ENCODE data around the gene SKOR1. TPM values are rescaled to one million over a fixed set of nuclear protein-coding genes. Genes with fewer than 3 reads are reported as not detected.

Gene SKOR1, protein sequence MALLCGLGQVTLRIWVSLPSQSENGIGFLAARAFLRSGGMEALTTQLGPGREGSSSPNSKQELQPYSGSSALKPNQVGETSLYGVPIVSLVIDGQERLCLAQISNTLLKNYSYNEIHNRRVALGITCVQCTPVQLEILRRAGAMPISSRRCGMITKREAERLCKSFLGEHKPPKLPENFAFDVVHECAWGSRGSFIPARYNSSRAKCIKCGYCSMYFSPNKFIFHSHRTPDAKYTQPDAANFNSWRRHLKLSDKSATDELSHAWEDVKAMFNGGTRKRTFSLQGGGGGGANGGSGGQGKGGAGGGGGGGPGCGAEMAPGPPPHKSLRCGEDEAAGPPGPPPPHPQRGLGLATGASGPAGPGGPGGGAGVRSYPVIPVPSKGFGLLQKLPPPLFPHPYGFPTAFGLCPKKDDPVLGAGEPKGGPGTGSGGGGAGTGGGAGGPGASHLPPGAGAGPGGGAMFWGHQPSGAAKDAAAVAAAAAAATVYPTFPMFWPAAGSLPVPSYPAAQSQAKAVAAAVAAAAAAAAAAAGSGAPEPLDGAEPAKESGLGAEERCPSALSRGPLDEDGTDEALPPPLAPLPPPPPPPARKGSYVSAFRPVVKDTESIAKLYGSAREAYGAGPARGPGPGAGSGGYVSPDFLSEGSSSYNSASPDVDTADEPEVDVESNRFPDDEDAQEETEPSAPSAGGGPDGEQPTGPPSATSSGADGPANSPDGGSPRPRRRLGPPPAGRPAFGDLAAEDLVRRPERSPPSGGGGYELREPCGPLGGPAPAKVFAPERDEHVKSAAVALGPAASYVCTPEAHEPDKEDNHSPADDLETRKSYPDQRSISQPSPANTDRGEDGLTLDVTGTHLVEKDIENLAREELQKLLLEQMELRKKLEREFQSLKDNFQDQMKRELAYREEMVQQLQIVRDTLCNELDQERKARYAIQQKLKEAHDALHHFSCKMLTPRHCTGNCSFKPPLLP
- total RNA-seq = 0.33 TPM

DNA sequence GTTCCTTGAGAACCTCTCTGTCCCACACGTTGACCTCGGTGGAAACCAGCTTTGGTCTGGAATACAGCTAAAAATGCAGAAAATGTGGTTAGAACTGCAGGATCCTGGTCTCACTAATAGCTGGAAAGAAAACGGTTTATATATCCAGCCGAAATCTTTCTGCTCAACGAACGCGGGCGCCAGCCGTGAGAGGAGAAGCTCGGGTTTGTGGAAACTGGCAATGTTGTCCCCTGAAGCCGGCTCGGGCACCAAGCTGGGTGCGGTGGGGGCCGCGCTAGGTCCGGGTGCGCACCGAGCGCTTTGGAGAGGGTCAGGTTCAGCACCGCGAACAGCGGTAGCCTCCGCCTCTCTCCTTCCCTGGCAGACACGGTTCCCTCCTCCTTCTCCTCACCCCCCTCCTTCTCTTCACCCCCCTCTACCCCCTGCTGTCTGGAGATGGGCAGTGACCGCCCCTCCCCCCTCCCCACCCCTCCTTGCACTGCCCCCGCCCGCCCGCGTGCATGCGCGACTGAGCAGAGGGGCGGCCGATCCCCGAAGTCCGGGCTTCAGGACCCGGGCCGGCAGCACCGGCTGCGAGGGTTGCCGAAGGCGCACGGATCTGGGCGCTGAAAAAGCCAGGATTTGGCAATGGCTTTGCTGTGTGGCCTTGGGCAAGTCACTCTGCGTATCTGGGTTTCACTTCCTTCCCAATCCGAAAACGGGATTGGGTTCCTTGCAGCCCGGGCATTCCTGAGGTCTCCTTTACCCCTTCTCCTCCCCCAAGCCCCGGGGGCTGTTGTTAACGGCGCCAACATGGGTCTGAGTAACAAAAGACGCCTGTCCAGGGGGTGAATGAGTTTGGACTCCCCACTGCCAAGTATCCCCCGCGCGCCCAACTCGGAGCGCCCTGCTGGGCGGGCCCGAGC, at the start of gene SKOR1:
TSS of gene SKOR1 (plus strand) at position 534 of the 905 bp plus-strand sequence. CDS start at position 628, 94 bp downstream.

GRCh38 chr15:67839929-67840748, 14.8 kb downstream of the SKOR1 start, which contains the start of gene RNU6-1:
RNU6-1 (minus strand) TSS chr15:67840045.

Other genes with a start within 250 kb of the SKOR1 start
- not detected for gene RNU6-1, start 14.5 kb downstream of the SKOR1 start, total RNA-seq
- gene PIAS1, start 228.8 kb downstream of the SKOR1 start, total RNA-seq = 99.8 TPM